ENCODE data around the gene ACIN1.

DNA sequence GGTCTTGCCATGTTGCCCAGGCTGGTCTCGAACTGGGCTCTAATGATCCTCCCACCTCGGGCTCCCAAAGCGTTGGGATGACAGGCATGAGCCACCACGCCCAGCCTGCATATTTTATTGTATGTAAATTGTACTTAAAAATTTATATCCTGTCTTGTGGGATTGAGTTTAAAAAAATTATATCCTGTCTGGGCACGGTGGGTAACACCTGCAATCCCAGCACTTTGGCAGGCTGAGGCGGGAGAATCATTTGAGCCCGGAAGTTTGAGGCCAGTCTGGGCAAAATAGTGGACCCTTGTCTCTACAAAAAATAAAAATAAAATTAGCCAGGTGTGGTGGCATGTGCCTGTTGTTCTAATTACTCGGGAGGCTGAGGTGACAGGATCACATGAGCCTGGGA, 38.0 kb upstream of the ACIN1 start:
- TF ChIP-seq, protein P1, sequence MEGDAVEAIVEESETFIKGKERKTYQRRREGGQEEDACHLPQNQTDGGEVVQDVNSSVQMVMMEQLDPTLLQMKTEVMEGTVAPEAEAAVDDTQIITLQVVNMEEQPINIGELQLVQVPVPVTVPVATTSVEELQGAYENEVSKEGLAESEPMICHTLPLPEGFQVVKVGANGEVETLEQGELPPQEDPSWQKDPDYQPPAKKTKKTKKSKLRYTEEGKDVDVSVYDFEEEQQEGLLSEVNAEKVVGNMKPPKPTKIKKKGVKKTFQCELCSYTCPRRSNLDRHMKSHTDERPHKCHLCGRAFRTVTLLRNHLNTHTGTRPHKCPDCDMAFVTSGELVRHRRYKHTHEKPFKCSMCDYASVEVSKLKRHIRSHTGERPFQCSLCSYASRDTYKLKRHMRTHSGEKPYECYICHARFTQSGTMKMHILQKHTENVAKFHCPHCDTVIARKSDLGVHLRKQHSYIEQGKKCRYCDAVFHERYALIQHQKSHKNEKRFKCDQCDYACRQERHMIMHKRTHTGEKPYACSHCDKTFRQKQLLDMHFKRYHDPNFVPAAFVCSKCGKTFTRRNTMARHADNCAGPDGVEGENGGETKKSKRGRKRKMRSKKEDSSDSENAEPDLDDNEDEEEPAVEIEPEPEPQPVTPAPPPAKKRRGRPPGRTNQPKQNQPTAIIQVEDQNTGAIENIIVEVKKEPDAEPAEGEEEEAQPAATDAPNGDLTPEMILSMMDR (conservative IDR thresholded peaks at IDR 0.05) = no peak
- no peak for TF ChIP-seq EZH2 (IDR thresholded peaks at IDR 0.05; ENCODE audit: low read depth)
